Erythroblast (primary cell): ENCODE measurements around the gene CCDC87.

Experiments used
- GATA1 ChIP-seq: IDR thresholded peaks from 2 replicates; pipeline ENCODE4 v1.6.1; 2011; ENCODE audit warnings: low read depth, mild to moderate bottlenecking, control low read depth, low read length, moderate library complexity
- POLR2A ChIP-seq: IDR thresholded peaks from 2 replicates; pipeline ENCODE4 v1.6.1; 2011; ENCODE audit warnings: mild to moderate bottlenecking, low read length

DNA sequence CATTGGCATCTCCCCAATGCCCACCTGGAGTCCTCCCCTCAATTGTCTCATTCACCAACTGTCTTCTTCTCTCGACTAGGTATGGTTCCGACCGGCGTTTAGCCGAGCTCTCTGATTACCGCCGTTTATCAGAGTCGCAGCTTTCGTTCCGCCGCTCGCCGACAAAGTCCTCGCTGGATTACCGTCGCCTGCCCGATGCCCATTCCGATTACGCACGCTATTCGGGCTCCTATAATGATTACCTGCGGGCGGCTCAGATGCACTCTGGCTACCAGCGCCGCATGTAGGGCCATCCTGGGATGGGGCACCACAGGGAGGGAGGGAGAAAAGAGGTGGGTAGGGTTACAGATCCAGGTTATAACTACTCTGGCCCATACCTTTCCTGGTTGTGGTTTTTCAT is 33.5 kb upstream of the CCDC87 start:
- TF ChIP-seq POLR2A (no peak), GATA1 (no peak)
